HepG2 (cell line): ENCODE data around the gene KIFC1. TPM values are rescaled to one million over a fixed set of nuclear protein-coding genes. Genes with fewer than 3 reads are reported as not detected.
A peak's percentile ranks its signal among the peaks of the same experiment; 100 is the strongest.

Source experiments
- ELF1 ChIP-seq: sonication (generic); formaldehyde crosslinking; IDR thresholded peaks from 2 replicates; pipeline ENCODE4 v1.4.0; 2020; ENCODE audit warnings: missing genetic modification reagents
- FOXP4 ChIP-seq: sonication (generic); formaldehyde crosslinking; IDR thresholded peaks from 2 replicates; pipeline ENCODE4 v1.4.0; 2020; ENCODE audit warnings: missing genetic modification reagents
- HOXA9 ChIP-seq: sonication (generic); formaldehyde crosslinking; IDR thresholded peaks from 2 replicates; pipeline ENCODE4 v1.8.1; 2022; ENCODE audit warnings: missing genetic modification reagents, mild to moderate bottlenecking, moderate library complexity, borderline replicate concordance
- IKZF4 ChIP-seq: sonication (generic); formaldehyde crosslinking; IDR thresholded peaks from 2 replicates; pipeline ENCODE4 v1.5.1; 2020; ENCODE audit warnings: borderline replicate concordance, mild to moderate bottlenecking, low read depth, missing genetic modification reagents; ENCODE audit errors: not compliant biosample characterization
- KDM5A ChIP-seq: fragments of 200-600 bp; sonication (generic); IDR thresholded peaks from 2 replicates; pipeline ENCODE4 v1.7.0; 2018; ENCODE audit warnings: antibody characterized with exemption, mild to moderate bottlenecking, low read length, borderline replicate concordance
- KLF16 ChIP-seq, 2 experiments: sonication (generic) in 1 of 2; formaldehyde crosslinking in 1 of 2; IDR thresholded peaks; 2 replicates each; pipeline versions ENCODE4 v1.6.1 to v1.8.0; 2016 to 2023; ENCODE audit warnings: missing genetic modification reagents in 2 of 2, missing compliant biosample characterization in 1 of 2
- NFATC3 ChIP-seq: sonication (generic); formaldehyde crosslinking; IDR thresholded peaks from 2 replicates; pipeline ENCODE4 v1.5.1; 2020; ENCODE audit warnings: mild to moderate bottlenecking, missing genetic modification reagents
- NR2F2 ChIP-seq: IDR thresholded peaks from 2 replicates; pipeline ENCODE4 v1.6.1; 2012; ENCODE audit warnings: low read depth, inconsistent platforms, borderline replicate concordance
- PAXIP1 ChIP-seq: sonication (generic); formaldehyde crosslinking; conservative IDR thresholded peaks from 2 replicates; pipeline ENCODE4 v1.4.0; 2020; ENCODE audit warnings: mild to moderate bottlenecking, missing genetic modification reagents, moderate library complexity
- RBM22 ChIP-seq: fragments of 200-400 bp; formaldehyde crosslinking; optimal IDR thresholded peaks from 2 replicates; pipeline ENCODE3; 2017; ENCODE audit warnings: mild to moderate bottlenecking, low read length, moderate library complexity
- REPIN1 ChIP-seq: sonication (generic); formaldehyde crosslinking; IDR thresholded peaks from 2 replicates; pipeline ENCODE4 v1.8.0; 2022; ENCODE audit warnings: missing genetic modification reagents, low read depth, mild to moderate bottlenecking, borderline replicate concordance
- SCMH1 ChIP-seq: sonication (generic); formaldehyde crosslinking; IDR thresholded peaks from 2 replicates; pipeline ENCODE4 v1.9.0; 2021; ENCODE audit warnings: missing genetic modification reagents, mild to moderate bottlenecking, borderline replicate concordance
- THAP8 ChIP-seq: sonication (generic); formaldehyde crosslinking; IDR thresholded peaks from 2 replicates; pipeline ENCODE4 v1.5.1; 2020; ENCODE audit warnings: missing genetic modification reagents, mild to moderate bottlenecking, borderline replicate concordance
- ZC3H13 ChIP-seq: sonication (generic); formaldehyde crosslinking; IDR thresholded peaks from 2 replicates; pipeline ENCODE4 v1.8.1; 2023; ENCODE audit warnings: mild to moderate bottlenecking, missing genetic modification reagents, moderate library complexity
- ZHX1 ChIP-seq: sonication (generic); formaldehyde crosslinking; IDR thresholded peaks from 2 replicates; pipeline ENCODE4 v1.8.1; 2022; ENCODE audit warnings: low read depth, mild to moderate bottlenecking, missing genetic modification reagents
- ZNF24 ChIP-seq: fragments of 450-650 bp; IDR thresholded peaks from 2 replicates; pipeline ENCODE4 v1.6.1; 2017; ENCODE audit warnings: antibody characterized with exemption, mild to moderate bottlenecking
- ZNF652 ChIP-seq: IDR thresholded peaks from 2 replicates; pipeline ENCODE4 v1.6.1; 2016; ENCODE audit warnings: low read depth, borderline replicate concordance
- ZNF784 ChIP-seq: sonication (generic); formaldehyde crosslinking; IDR thresholded peaks from 2 replicates; pipeline ENCODE4 v1.5.1; 2020; ENCODE audit warnings: missing genetic modification reagents, mild to moderate bottlenecking, borderline replicate concordance
- polyA plus RNA-seq, 8 experiments: library from polyadenylated mRNA; depleted of rRNA in 3 of 8; stranded (reverse) in 7 of 8; unstranded in 1 of 8; fragments of >200 nt; fragmentation: Illumina TruSeq in 4 of 8; extraction: Trizol in 4 of 8; gene quantifications; 2 replicates each; pipeline versions ENCODE4 v1.2.1 to v1.2.3, GENCODE V29; 2011 to 2016; ENCODE audit warnings: low read depth in 4 of 8, missing spikeins in 1 of 8, mixed read lengths in 1 of 8; ENCODE audit not compliant: insufficient read depth in 1 of 8
- total RNA-seq, 5 experiments: library from RNA; depleted of rRNA; stranded (reverse); fragments of >200 nt; fragmentation: Illumina TruSeq; extraction: Trizol; gene quantifications; 2 replicates each; pipeline ENCODE4 v1.2.3, GENCODE V29; 2016; ENCODE audit warnings: low read depth in 1 of 5

KIFC1 gene
- total and polyA plus RNA-seq, 2 of the 13 experiments (the other 11 are each of a cell fraction or from before 2014, with no cell fraction given): 25.0 to 45.5 TPM

DNA sequence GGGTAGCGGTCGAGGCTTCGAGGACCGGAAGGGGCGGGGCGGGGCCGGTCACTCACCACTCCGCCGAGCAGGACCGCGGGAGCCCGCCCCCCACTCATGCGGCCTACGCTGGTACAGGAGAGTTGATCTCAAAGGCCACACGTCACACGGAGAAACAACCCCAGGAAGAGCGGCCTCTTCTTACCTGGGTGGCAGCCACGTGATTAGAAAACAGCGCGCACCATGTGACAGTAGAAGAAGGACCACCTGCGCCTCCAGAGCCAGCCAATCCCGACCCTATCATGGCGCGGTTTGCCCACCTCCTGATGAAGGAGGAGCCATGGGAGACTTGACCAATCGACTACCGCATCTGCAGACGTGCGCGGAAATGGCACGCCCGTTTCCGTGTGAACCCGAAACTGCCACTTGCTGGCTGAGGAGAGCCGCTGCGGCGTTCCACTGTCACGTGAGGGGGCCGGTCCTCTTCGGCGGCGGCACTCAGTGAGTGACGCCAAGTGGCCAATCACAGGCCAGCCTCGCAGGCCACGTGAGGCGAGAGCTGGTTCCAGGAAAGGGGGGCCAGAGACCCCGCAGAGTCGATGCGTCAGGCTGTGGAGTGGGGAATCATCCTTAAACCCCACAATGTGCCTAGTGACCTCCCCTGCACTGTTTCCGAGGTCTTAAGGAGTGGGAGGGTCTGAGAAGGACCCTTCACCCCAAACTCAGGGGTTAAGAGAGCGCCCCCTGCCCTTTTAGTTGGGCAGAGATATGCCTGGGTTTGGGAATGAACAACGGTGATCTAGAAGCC is 26.5 kb downstream of the KIFC1 start, which contains the start of gene CUTA (continued):
- TF ChIP-seq PAXIP1 (CRISPR knock-in tag) (peak; percentile 67), NR2F2 (no peak; the same call in 1 of the 2 replicates), ELF1 (CRISPR knock-in tag) (peak; percentile 96), ZC3H13 (CRISPR knock-in tag) (0 out of 2 replicates have a peak, but pooled peaks have one; percentile 78), KLF16 (CRISPR knock-in tag; IDR thresholded peaks at IDR 0.05) (peak in 1 of 2 experiments; percentile 96; a peak in 2 of 4 replicates), FOXP4 (peak; percentile 70), KDM5A (peak; percentile 84), HOXA9 (CRISPR knock-in tag) (no peak; the same call in 1 of the 2 replicates), ZNF24 (no peak), NFATC3 (CRISPR knock-in tag) (peak; percentile 74), ZNF652 (CRISPR knock-in tag) (no peak), IKZF4 (CRISPR knock-in tag) (no peak), THAP8 (peak; percentile 100), REPIN1 (CRISPR knock-in tag) (no peak; the same call in 1 of the 2 replicates), ZHX1 (CRISPR knock-in tag) (no peak; the same call in 1 of the 2 replicates), RBM22 (no peak), SCMH1 (no peak), ZNF784 (CRISPR knock-in tag) (no peak)
